GM19455 (cell line): ENCODE data around the gene MZF1.

Source experiments
- ATAC-seq: cut with Tn5 transposase; IDR thresholded peaks from one replicate; pipeline ENCODE4 v1.9.1; 2021; ENCODE audit not compliant: unreplicated experiment

Gene MZF1

GRCh38 chr19:58570770-58571574, 2.2 kb downstream of the MZF1 start:
- no peak for ATAC-seq

- no peak for ATAC-seq
These were observed 3.0 kb downstream of the MZF1 start for GRCh38 chr19:58569943-58570670.

GRCh38 chr19:58569191-58569942, 3.8 kb downstream of the MZF1 start:
- no peak for ATAC-seq

- ATAC-seq: no peak
These were observed 4.5 kb downstream of the MZF1 start for GRCh38 chr19:58568453-58569130.

GRCh38 chr19:58566989-58567388, 6.1 kb downstream of the MZF1 start:
- no peak for ATAC-seq

- no peak for ATAC-seq
These were observed 9.3 kb downstream of the MZF1 start for GRCh38 chr19:58563823-58564222.

GRCh38 chr19:58563034-58563573, 10.0 kb downstream of the MZF1 start:
- no peak for ATAC-seq

GRCh38 chr19:58562122-58563033, 10.8 kb downstream of the MZF1 start:
- ATAC-seq: no peak

- ATAC-seq: no peak
These were observed 11.6 kb downstream of the MZF1 start for GRCh38 chr19:58561373-58562121.

- ATAC-seq: no peak
These were observed 12.2 kb downstream of the MZF1 start for GRCh38 chr19:58560921-58561320.

- no peak for ATAC-seq
These were observed 12.9 kb downstream of the MZF1 start for GRCh38 chr19:58560007-58560887.

GRCh38 chr19:58559275-58560006, 13.7 kb downstream of the MZF1 start:
- ATAC-seq: no peak

- peak; percentile 56 for ATAC-seq
These were observed 14.4 kb downstream of the MZF1 start for GRCh38 chr19:58558623-58559274.

GRCh38 chr19:58558066-58558622, 15.0 kb downstream of the MZF1 start, which contains the start of gene UBE2M:
Gene UBE2M, minus strand, starts transcription at chr19:58558611. Its CDS starts 230 bp downstream, at chr19:58558381.
- no peak for ATAC-seq

GRCh38 chr19:58557221-58558065, 15.7 kb downstream of the MZF1 start:
- no peak for ATAC-seq
